GM18519 (cell line): ENCODE measurements around the gene ZNF341.

ENCODE experiments used
- ATAC-seq: cut with Tn5 transposase; IDR thresholded peaks from one replicate; pipeline ENCODE4 v1.9.1; 2021; ENCODE audit warnings: mild to moderate bottlenecking, moderate library complexity; ENCODE audit not compliant: unreplicated experiment, low FRiP score

Gene ZNF341

GRCh38 chr20:33838035-33838864 is 106.5 kb downstream of the ZNF341 start:
- ATAC-seq: no peak

GRCh38 chr20:33839591-33839990 is 107.8 kb downstream of the ZNF341 start:
- no peak for ATAC-seq

GRCh38 chr20:33840160-33840559 is 108.4 kb downstream of the ZNF341 start:
- no peak for ATAC-seq

- ATAC-seq: no peak
These were observed 109.1 kb downstream of the ZNF341 start for GRCh38 chr20:33840759-33841435.

- no peak for ATAC-seq
These were observed 109.6 kb downstream of the ZNF341 start for GRCh38 chr20:33841436-33841799.
